Caco-2 (cell line): Measurements from ENCODE around the gene ZBED2. TPM values are rescaled to one million over a fixed set of nuclear protein-coding genes. Genes with fewer than 3 reads are reported as not detected.

Source experiments
- Bru-seq: library from RNA; stranded (reverse); fragments of 400-500 nt; gene quantifications from one replicate; lab custom pipeline; 2021; lab: Mats Ljungman, UMichigan
- BruChase-seq, 2 experiments: library from RNA; stranded (reverse); fragments of 400-500 nt; gene quantifications; one replicate each; lab custom pipeline; 2021; lab: Mats Ljungman, UMichigan
- BruUV-seq: library from RNA; stranded (reverse); fragments of 400-500 nt; replicated peaks from 2 replicates; lab custom pipeline; 2021; lab: Mats Ljungman, UMichigan
- CTCF ChIA-PET: fragments of 300-600 bp; sonication (Branson Sonifier 250); formaldehyde crosslinking; loops from one replicate; lab custom pipeline; 2022; ENCODE audit warnings: antibody characterized with exemption; lab: Charles Lee
- POLR2A ChIA-PET: fragments of 300-600 bp; sonication (Branson Sonifier 250); formaldehyde crosslinking; loops from one replicate; lab custom pipeline; 2022; ENCODE audit warnings: antibody characterized with exemption; lab: Charles Lee
- DNase-seq, 2 experiments: peaks; one replicate each; pipeline versions ENCODE4 v3.0.0 to v3.0.0-alpha.2; 2020 to 2022
- H3K27me3 ChIP-seq: replicated peaks from 2 replicates; pipeline ENCODE4 v1.6.0; 2011; ENCODE audit warnings: low read length; ENCODE audit not compliant: control insufficient read depth, insufficient read depth
- H3K36me3 ChIP-seq: 2 replicates; pipeline ENCODE4 v1.5.1; 2011; ENCODE audit warnings: low read length; ENCODE audit not compliant: control insufficient read depth, insufficient read depth
- H3K4me1 ChIP-seq: fragments of 250-450 bp; sonication (Bioruptor Pico); 2 replicates; pipeline ENCODE4 v1.5.1; 2020; ENCODE audit warnings: mild to moderate bottlenecking
- H3K4me3 ChIP-seq: 2 replicates; pipeline ENCODE4 v1.5.1; 2011; ENCODE audit warnings: low read depth, mild to moderate bottlenecking, control low read depth, low read length
- H3K9me3 ChIP-seq: fragments of 250-450 bp; sonication (Bioruptor Pico); 2 replicates; pipeline ENCODE4 v1.5.1; 2020; ENCODE audit warnings: mild to moderate bottlenecking, moderate library complexity
- H3K27ac Mint-ChIP-seq: one replicate; pipeline ENCODE4 v1.8.0; 2022; ENCODE audit warnings: mixed read lengths; ENCODE audit not compliant: unreplicated experiment
- H3K27me3 Mint-ChIP-seq: one replicate; pipeline ENCODE4 v1.8.0; 2022; ENCODE audit warnings: mixed read lengths; ENCODE audit not compliant: insufficient read depth, unreplicated experiment
- H3K36me3 Mint-ChIP-seq: one replicate; pipeline ENCODE4 v1.8.0; 2022; ENCODE audit warnings: mild to moderate bottlenecking, mixed read lengths; ENCODE audit not compliant: insufficient read depth, unreplicated experiment
- H3K4me1 Mint-ChIP-seq: one replicate; pipeline ENCODE4 v1.8.0; 2022; ENCODE audit warnings: low read depth, mixed read lengths; ENCODE audit not compliant: unreplicated experiment
- H3K4me3 Mint-ChIP-seq: one replicate; pipeline ENCODE4 v1.8.0; 2022; ENCODE audit warnings: mild to moderate bottlenecking, moderate library complexity, mixed read lengths; ENCODE audit not compliant: unreplicated experiment
- H3K9me3 Mint-ChIP-seq: one replicate; pipeline ENCODE4 v1.8.0; 2022; ENCODE audit warnings: mixed read lengths; ENCODE audit not compliant: unreplicated experiment
- intact Hi-C: fragments of 100-400 bp; cut with micrococcal nuclease; formaldehyde crosslinking; loops from one replicate; pipeline ENCODE4 v1.10.0; 2022; ENCODE audit not compliant: unreplicated experiment
- long read RNA-seq: library from polyadenylated mRNA; stranded (forward); transcript quantifications from one replicate; pipeline ENCODE4 v2.0.0, GENCODE V29; 2022
- total RNA-seq: library from RNA; stranded (reverse); gene quantifications from 2 replicates; pipeline ENCODE4 v1.2.3, GENCODE V29; 2022
- TF ChIP-seq, protein P1 (sequence below), 2 experiments: fragments of 200-600 bp in 1 of 2; IDR thresholded peaks; 1 replicate in 1 of 2; 2 replicates in 1 of 2; pipeline versions ENCODE4 v1.5.1 to v1.8.0; 2011 to 2022; ENCODE audit warnings: antibody characterized with exemption in 1 of 2, control low read depth in 1 of 2, inconsistent platforms in 1 of 2, low read depth in 1 of 2, low read length in 1 of 2, mild to moderate bottlenecking in 1 of 2, moderate library complexity in 1 of 2; ENCODE audit not compliant: insufficient read depth in 1 of 2, severe bottlenecking in 1 of 2, unreplicated experiment in 1 of 2

The ZBED2 gene, protein sequence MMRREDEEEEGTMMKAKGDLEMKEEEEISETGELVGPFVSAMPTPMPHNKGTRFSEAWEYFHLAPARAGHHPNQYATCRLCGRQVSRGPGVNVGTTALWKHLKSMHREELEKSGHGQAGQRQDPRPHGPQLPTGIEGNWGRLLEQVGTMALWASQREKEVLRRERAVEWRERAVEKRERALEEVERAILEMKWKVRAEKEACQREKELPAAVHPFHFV
- total RNA-seq: 0.14 and 0.20 TPM in 2 replicates
- Bru-seq, nascent RNA: not detected
- percentile 30 among the genes with signal in this experiment for BruChase-seq, experiment 1, labeled RNA remaining after a 2-hour chase
- BruChase-seq, experiment 2, labeled RNA remaining after a 6-hour chase: percentile 24 among the genes with signal in this experiment
- long read RNA-seq: 0 reads

DNA sequence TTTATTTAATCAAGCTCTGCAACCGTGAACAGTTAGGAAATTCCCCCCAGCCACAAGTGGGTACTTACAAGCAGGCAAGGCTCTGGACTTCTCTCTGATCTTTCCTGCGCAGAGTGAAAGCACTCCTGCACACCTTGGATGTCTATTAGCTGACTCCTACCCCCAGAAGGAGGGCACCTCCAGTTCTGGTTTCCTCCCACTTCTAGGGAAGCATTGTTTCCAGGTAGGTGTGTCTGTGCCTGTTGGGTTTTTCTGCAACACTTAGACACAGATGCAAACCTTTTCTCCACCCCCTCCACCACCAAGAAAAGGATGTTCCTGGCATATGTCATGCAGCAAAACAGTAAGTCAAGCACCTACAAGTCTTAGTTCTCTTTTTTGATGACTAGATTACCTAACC is at the start of gene ZBED2:
Gene ZBED2 (minus strand): TSS at position 115 of the 400 bp plus-strand sequence. CDS start 1,145 bp downstream, outside the sequence.
- no peak within 1 kb of the TSS for H3K27ac Mint-ChIP-seq
- 0 out of 2 replicates have a peak, but pooled peaks cover 3% of the 10 kb centered on the region for H3K4me1 ChIP-seq
- DNase-seq: no peak
- H3K4me3 Mint-ChIP-seq: no peak within 1 kb of the TSS
- no peaks in the 10 kb centered on the region for H3K9me3 ChIP-seq
- POLR2A ChIA-PET: no interaction called here
- TF ChIP-seq, protein P1, sequence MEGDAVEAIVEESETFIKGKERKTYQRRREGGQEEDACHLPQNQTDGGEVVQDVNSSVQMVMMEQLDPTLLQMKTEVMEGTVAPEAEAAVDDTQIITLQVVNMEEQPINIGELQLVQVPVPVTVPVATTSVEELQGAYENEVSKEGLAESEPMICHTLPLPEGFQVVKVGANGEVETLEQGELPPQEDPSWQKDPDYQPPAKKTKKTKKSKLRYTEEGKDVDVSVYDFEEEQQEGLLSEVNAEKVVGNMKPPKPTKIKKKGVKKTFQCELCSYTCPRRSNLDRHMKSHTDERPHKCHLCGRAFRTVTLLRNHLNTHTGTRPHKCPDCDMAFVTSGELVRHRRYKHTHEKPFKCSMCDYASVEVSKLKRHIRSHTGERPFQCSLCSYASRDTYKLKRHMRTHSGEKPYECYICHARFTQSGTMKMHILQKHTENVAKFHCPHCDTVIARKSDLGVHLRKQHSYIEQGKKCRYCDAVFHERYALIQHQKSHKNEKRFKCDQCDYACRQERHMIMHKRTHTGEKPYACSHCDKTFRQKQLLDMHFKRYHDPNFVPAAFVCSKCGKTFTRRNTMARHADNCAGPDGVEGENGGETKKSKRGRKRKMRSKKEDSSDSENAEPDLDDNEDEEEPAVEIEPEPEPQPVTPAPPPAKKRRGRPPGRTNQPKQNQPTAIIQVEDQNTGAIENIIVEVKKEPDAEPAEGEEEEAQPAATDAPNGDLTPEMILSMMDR (IDR thresholded peaks at IDR 0.05; ENCODE audit: insufficient read depth in 1 of 2, low read depth in 1 of 2, low read length in 1 of 2, severe bottlenecking in 1 of 2, unreplicated experiment in 1 of 2): no peak
- H3K36me3 Mint-ChIP-seq: no peaks in the 10 kb centered on the region
- no peaks in the 10 kb centered on the region for H3K36me3 ChIP-seq
- BruUV-seq: no TSS peak
- peaks cover 3% of the 10 kb centered on the region for H3K27me3 Mint-ChIP-seq
- H3K9me3 Mint-ChIP-seq: no peaks in the 10 kb centered on the region
- H3K4me1 Mint-ChIP-seq: peaks cover 11% of the 10 kb centered on the region
- CTCF ChIA-PET: no interaction called here
- no peaks in the 10 kb centered on the region for H3K27me3 ChIP-seq
- no peak within 1 kb of the TSS for H3K4me3 ChIP-seq
- intact Hi-C loops: no loop called here

DNA sequence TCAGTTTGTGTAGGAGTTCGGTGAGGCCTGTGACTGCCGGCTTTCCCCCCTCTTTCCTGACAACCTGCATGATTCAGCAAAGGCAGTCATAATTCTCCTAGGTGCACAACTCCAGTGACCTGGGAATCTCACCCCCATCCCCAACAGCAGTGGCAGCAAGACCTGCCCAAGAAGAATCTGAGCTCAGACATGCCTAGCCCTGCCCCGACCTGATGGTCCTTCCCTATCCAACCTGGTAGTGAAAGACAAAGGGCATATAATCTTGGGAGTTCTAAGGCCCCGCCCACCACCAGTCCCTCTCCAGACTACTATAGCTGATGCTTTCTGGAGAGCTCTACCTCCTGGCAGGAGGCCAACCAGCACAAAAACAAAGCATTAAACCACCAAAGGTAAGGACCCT is 44.2 kb upstream of the ZBED2 start:
- Histone ChIP-seq H3K4me1 (no peaks in the 10 kb centered on the region), H3K27me3 (no peaks in the 10 kb centered on the region), H3K36me3 (no peaks in the 10 kb centered on the region), H3K9me3 (0 out of 2 replicates have a peak, but pooled peaks cover 3% of the 10 kb centered on the region), H3K4me3 (no peak overlapping the region)
- Mint-ChIP-seq H3K9me3 (peaks cover 24% of the 10 kb centered on the region), H3K4me3 (no peak overlapping the region), H3K27ac (no peak overlapping the region), H3K27me3 (no peaks in the 10 kb centered on the region), H3K36me3 (no peaks in the 10 kb centered on the region), H3K4me1 (no peaks in the 10 kb centered on the region)
- TF ChIP-seq, protein P1 (IDR thresholded peaks at IDR 0.05; ENCODE audit: insufficient read depth in 1 of 2, low read depth in 1 of 2, low read length in 1 of 2, severe bottlenecking in 1 of 2, unreplicated experiment in 1 of 2): no peak
- ChIA-PET CTCF (interaction anchor here (1.1 kb wide), 1 partner anchor 30 kb away, joined by 3 read pairs; no protein-coding TSS in a partner anchor), POLR2A (no interaction called here)
- BruUV-seq: no TSS peak
- intact Hi-C loops: no loop called here
- no peak for DNase-seq

DNA sequence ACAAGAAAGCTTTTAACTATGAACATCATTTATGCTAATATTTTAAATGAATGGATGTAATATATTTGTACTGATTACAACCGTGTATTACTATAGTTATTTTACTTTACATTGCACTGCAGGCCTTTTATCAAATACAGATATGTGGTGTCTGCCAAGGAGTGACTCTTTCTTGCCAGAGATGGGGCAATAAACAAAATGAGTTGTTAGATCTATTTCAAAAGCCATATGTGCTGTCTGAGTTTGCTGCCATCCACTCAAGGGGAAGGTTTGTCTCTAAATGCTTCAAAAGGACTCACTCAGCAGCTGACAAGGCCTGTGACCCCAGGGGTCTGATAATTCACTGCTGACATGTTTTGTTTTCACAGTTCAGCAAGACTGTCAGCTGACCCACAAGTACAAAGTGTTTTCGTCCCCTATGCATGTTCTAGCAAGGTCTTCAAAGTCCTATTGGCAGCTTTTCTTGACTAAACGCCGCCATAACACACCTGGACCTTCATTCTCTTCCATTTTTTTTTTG is 41.3 kb upstream of the ZBED2 start:
- H3K27me3 Mint-ChIP-seq: no peaks in the 10 kb centered on the region
- no peak for DNase-seq
- Histone ChIP-seq H3K27me3 (no peaks in the 10 kb centered on the region), H3K4me3 (no peak overlapping the region), H3K9me3 (no peaks in the 10 kb centered on the region), H3K36me3 (no peaks in the 10 kb centered on the region), H3K4me1 (no peaks in the 10 kb centered on the region)
- no peaks in the 10 kb centered on the region for H3K36me3 Mint-ChIP-seq
- POLR2A ChIA-PET: no interaction called here
- TF ChIP-seq, protein P1 (IDR thresholded peaks at IDR 0.05; ENCODE audit: insufficient read depth in 1 of 2, low read depth in 1 of 2, low read length in 1 of 2, severe bottlenecking in 1 of 2, unreplicated experiment in 1 of 2): no peak
- no peaks in the 10 kb centered on the region for H3K4me1 Mint-ChIP-seq
- CTCF ChIA-PET: no interaction called here
- H3K27ac Mint-ChIP-seq: no peak overlapping the region
- no TSS peak for BruUV-seq
- H3K4me3 Mint-ChIP-seq: no peak overlapping the region
- no peaks in the 10 kb centered on the region for H3K9me3 Mint-ChIP-seq
- intact Hi-C loops: no loop called here
